Endothelial cell (in vitro differentiated cells): ENCODE results near the gene TAF10. TPM values are rescaled to one million over a fixed set of nuclear protein-coding genes. Genes with fewer than 3 reads are reported as not detected.

Experiments used
- DNase-seq: peaks from one replicate; pipeline ENCODE4 v3.0.0; 2021; ENCODE audit warnings: low spot score
- H3K27ac Mint-ChIP-seq: one replicate; pipeline ENCODE4 v1.8.0; 2021; ENCODE audit warnings: mixed read lengths, inconsistent platforms; ENCODE audit not compliant: unreplicated experiment
- H3K27me3 Mint-ChIP-seq: one replicate; pipeline ENCODE4 v1.8.0; 2021; ENCODE audit warnings: mild to moderate bottlenecking, moderate library complexity, mixed read lengths, inconsistent platforms; ENCODE audit not compliant: unreplicated experiment
- H3K36me3 Mint-ChIP-seq: one replicate; pipeline ENCODE4 v1.8.0; 2021; ENCODE audit warnings: mild to moderate bottlenecking, low read depth, mixed read lengths, inconsistent platforms; ENCODE audit not compliant: unreplicated experiment
- H3K4me1 Mint-ChIP-seq: one replicate; pipeline ENCODE4 v1.8.0; 2021; ENCODE audit warnings: mild to moderate bottlenecking, mixed read lengths, inconsistent platforms; ENCODE audit not compliant: unreplicated experiment
- H3K4me3 Mint-ChIP-seq: one replicate; pipeline ENCODE4 v1.8.0; 2021; ENCODE audit warnings: mild to moderate bottlenecking, mixed read lengths, inconsistent platforms; ENCODE audit not compliant: unreplicated experiment
- H3K9me3 Mint-ChIP-seq: one replicate; pipeline ENCODE4 v1.8.0; 2021; ENCODE audit warnings: mixed read lengths, inconsistent platforms; ENCODE audit not compliant: unreplicated experiment
- long read RNA-seq: library from polyadenylated mRNA; unstranded; transcript quantifications from one replicate; pipeline ENCODE4 v2.0.0, GENCODE V29; 2020; ENCODE audit not compliant: unreplicated experiment
- total RNA-seq: library from RNA; stranded (reverse); fragmentation: NEBNext Ultra II Directional; extraction: Animal tissue kit (Norgen Biotek cat#: 25700); gene quantifications from one replicate; pipeline ENCODE4 v1.2.1, GENCODE V29; 2021; ENCODE audit not compliant: unreplicated experiment
- TF ChIP-seq, protein P1 (sequence below): fragments of 200-600 bp; sonication (generic); IDR thresholded peaks from one replicate; pipeline ENCODE4 v1.5.0; 2021; ENCODE audit warnings: antibody characterized with exemption; ENCODE audit not compliant: unreplicated experiment

The TAF10 gene
- total RNA-seq, result 62.2 TPM
- long read RNA-seq, partial matches to known transcripts, result 0 of 2 reads
- long read RNA-seq, other reads (novel, unspliced or antisense), result 1 of 2 reads

- Mint-ChIP-seq H3K9me3 (no peaks in the 10 kb centered on the region), H3K4me1 (peaks cover 24% of the 10 kb centered on the region), H3K27ac (peak within 1 kb of the TSS; percentile 96), H3K27me3 (peaks cover 9% of the 10 kb centered on the region), H3K36me3 (peaks cover 49% of the 10 kb centered on the region), H3K4me3 (peak within 1 kb of the TSS; percentile 90)
- peak; percentile 94 for DNase-seq
- TF ChIP-seq, protein P1, sequence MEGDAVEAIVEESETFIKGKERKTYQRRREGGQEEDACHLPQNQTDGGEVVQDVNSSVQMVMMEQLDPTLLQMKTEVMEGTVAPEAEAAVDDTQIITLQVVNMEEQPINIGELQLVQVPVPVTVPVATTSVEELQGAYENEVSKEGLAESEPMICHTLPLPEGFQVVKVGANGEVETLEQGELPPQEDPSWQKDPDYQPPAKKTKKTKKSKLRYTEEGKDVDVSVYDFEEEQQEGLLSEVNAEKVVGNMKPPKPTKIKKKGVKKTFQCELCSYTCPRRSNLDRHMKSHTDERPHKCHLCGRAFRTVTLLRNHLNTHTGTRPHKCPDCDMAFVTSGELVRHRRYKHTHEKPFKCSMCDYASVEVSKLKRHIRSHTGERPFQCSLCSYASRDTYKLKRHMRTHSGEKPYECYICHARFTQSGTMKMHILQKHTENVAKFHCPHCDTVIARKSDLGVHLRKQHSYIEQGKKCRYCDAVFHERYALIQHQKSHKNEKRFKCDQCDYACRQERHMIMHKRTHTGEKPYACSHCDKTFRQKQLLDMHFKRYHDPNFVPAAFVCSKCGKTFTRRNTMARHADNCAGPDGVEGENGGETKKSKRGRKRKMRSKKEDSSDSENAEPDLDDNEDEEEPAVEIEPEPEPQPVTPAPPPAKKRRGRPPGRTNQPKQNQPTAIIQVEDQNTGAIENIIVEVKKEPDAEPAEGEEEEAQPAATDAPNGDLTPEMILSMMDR, result peak; percentile 43
Measured at GRCh38 chr11:6612213-6613041, at the start of gene TAF10. Gene TAF10 (minus strand): TSS chr11:6612216. CDS start chr11:6612189, 27 bp downstream.

GRCh38 chr11:6660712-6661111 lies 48.7 kb upstream of the TAF10 start:
- no peak for DNase-seq
- TF ChIP-seq, protein P1, result no peak
- H3K4me3 Mint-ChIP-seq, result no peak overlapping the region
- no peak overlapping the region for H3K27ac Mint-ChIP-seq
- H3K27me3 Mint-ChIP-seq, result peaks cover 10% of the 10 kb centered on the region
- no peaks in the 10 kb centered on the region for H3K9me3 Mint-ChIP-seq
- peaks cover 4% of the 10 kb centered on the region for H3K36me3 Mint-ChIP-seq
- peaks cover 25% of the 10 kb centered on the region for H3K4me1 Mint-ChIP-seq

- Mint-ChIP-seq H3K9me3 (no peaks in the 10 kb centered on the region), H3K27me3 (peaks cover 7% of the 10 kb centered on the region), H3K4me1 (peaks cover 18% of the 10 kb centered on the region), H3K36me3 (peaks cover 4% of the 10 kb centered on the region), H3K4me3 (no peak overlapping the region), H3K27ac (no peak overlapping the region)
- TF ChIP-seq, protein P1, result no peak
- no peak for DNase-seq
Measured at GRCh38 chr11:6658647-6659046, 46.6 kb upstream of the TAF10 start.

- peak overlapping the region; percentile 91 for H3K4me3 Mint-ChIP-seq
- H3K27me3 Mint-ChIP-seq, result peaks cover 4% of the 10 kb centered on the region
Measured at GRCh38 chr11:6657346-6657745, 45.3 kb upstream of the TAF10 start.

More at GRCh38 chr11:6657346-6657745, 45.3 kb upstream of the TAF10 start:
- Mint-ChIP-seq H3K4me1 (peaks cover 11% of the 10 kb centered on the region), H3K36me3 (peaks cover under 1% of the 10 kb centered on the region), H3K27ac (peak overlapping the region; percentile 33), H3K9me3 (no peaks in the 10 kb centered on the region)
- DNase-seq, result no peak
- TF ChIP-seq, protein P1, result no peak
